ENCODE data around the gene PITPNM3.
"Not testable (repeated sequence)": the region's sequence is repeated elsewhere in the genome, so short reads cannot be mapped to it uniquely, and the experiment has no call there.

PITPNM3 gene

DNA sequence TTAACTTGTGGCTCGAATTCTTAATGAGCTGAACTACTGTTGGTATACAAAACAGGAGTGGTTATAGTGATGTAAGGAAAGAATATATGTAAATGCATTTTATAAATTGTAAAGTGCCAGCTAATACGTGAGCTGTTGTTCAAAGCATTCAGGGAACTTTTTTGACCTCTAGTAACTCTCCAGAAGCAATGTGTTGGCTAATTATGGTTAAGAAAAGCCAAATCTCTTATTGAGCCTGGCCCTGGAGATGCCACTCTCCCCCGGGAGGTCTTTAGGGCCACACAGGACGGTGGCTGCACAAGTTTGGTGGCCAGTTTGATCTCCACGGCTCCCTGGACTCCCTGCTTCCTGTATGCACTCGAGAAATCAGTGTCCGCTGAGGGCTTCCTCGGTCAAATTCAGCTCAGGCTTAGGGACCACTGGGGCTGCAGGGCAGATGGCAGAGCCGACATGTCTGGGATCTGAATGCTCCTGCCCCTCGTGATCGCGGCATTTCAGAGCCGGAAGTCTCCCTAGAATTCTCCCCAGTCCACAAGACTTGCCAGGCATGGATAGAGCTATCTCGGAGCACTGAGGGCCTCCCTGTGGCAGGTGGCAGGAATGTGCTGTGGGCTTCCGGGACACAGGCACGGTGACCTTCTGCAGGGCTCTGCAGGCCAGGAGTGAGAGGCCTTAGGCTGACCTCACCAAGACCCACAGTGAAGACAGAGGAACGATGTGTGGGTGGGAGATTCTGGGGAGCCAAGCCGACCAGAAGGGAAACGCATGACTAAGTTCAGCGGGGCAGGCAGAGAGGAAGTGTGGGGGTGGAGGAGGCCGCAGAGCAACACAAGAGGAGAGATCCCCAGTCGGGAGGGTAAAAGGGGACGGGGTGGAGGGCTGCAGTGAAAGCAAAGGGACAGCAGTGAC, 18.6 kb upstream of the PITPNM3 start:
- no peak for DNase-seq

DNA sequence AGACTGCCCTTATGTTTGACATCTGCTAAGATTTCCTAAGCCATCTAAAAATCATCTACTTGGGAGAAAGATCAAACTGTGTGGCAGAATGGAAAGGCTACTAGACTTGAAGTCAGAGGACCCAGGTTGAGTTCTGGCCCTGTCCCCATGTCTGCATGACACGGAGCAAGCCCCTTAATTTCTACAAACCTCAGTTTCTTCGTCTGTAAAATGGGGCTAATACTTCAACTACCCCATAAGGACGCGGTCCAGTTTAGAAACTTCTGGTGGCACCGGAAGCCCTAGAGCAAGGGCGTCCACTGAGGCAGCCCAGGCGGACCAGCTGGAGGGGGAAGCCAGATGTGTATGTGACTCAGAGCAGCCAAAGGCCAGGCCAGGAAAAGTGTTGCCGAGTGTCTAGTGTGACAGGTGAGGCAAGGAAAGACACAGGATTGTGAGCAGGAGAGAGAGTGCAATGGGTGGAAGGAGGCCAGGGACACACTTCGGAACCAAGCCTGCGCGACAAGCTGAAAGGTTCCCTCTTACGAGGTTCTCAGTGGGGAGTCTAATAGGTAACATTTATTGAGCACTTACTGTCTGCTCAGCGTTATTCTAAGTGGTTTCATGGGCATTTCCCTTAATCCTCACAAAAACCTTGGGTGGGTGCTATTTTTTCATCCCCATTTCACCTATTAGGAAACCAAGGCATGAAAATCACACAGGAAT, 17.8 kb upstream of the PITPNM3 start:
- no peak for DNase-seq

GRCh38 chr17:6573495-6573894, 17.1 kb upstream of the PITPNM3 start:
- not testable (repeated sequence) for DNase-seq

DNA sequence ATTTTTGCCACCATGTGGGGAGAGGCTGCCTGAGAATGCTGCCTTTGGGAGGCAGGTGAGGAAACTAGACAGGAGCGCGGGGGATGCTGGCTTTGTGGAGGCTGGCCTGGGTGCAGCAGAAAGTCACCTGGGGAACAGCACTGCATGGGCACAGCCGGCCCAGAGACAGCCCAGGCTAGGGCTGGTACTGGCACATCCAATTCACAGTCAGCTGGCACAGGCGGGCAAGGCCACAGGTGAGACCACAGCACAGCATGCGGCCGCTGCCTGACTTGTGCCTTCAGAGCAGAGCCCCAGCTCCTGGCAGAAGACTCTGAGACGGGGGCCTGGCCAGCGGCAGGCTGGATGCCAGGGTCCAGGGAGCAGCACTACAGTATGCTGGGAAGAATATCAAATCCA, 16.6 kb upstream of the PITPNM3 start:
- no peak for DNase-seq

DNA sequence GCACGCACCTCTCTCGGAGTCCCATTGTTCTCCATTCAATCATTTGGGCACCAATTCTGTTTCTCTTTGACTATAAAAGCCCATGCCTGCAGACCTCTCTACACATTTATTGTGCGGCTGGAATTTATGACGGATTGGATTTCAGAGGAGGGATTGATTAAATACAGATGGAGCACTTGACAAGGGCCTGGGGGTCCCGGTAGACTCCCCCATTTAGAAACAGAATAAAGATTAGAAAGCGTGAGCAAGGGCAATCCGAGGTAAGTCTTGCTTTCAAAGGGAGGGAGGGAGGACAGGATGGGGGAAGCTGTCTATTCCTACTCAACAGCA, 15.1 kb upstream of the PITPNM3 start:
- peak in 1 of 3 experiments; percentile 42 for DNase-seq

GRCh38 chr17:6570731-6571451, 14.5 kb upstream of the PITPNM3 start:
- peak in 2 of 3 experiments; percentile 8 to 15 for DNase-seq

GRCh38 chr17:6569370-6570285, 13.3 kb upstream of the PITPNM3 start:
- DNase-seq: no peak

GRCh38 chr17:6568184-6568758, 11.9 kb upstream of the PITPNM3 start:
- no peak for DNase-seq

- no peak for DNase-seq
Measured at GRCh38 chr17:6567528-6568183, 11.3 kb upstream of the PITPNM3 start.

DNA sequence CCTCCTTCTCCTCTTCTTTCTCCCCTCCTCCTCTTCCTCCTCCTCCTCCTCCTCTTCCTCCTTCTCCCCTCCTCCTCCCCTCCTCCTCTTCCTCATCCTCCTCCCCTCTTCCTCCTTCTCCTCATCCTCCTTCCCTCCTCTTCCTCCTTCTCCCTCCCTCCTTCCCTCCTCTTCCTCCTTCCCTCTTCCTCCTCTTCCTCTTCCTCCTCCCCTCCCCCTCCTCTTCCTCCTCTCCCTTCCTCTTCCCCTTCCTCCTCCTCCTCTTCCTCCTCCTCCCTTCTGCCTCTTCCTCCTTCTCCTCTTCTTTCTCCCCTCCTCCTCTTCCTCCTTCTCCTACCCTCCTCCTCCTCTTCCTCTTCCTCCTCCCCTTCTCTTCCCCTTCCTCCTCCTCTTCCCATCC, 5.1 kb upstream of the PITPNM3 start:
- DNase-seq: no peak

- no peak for DNase-seq
Measured at GRCh38 chr17:6560496-6560895, 4.1 kb upstream of the PITPNM3 start.

DNA sequence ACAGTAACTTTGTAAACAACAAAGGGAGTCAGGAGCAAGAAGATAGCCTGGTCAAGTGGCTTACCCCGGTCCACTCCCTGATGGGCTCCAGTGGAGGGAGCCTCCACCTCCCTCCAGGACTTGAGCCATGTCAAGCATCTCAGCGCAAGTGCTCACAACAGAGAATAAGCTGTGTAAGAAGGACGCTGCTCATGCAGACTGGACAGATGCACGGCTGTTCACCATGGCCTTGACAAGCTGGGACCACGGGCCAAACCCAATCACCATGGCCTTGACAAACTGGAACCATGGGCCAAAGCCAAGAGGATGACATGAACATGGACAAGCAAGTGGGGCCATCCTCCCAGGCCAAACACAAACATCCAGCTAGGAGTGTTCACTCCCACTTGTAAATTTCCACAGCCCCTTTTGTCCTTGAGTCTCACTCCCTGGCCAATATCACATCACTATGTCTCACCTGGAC, 3.4 kb upstream of the PITPNM3 start:
- no peak for DNase-seq

DNA sequence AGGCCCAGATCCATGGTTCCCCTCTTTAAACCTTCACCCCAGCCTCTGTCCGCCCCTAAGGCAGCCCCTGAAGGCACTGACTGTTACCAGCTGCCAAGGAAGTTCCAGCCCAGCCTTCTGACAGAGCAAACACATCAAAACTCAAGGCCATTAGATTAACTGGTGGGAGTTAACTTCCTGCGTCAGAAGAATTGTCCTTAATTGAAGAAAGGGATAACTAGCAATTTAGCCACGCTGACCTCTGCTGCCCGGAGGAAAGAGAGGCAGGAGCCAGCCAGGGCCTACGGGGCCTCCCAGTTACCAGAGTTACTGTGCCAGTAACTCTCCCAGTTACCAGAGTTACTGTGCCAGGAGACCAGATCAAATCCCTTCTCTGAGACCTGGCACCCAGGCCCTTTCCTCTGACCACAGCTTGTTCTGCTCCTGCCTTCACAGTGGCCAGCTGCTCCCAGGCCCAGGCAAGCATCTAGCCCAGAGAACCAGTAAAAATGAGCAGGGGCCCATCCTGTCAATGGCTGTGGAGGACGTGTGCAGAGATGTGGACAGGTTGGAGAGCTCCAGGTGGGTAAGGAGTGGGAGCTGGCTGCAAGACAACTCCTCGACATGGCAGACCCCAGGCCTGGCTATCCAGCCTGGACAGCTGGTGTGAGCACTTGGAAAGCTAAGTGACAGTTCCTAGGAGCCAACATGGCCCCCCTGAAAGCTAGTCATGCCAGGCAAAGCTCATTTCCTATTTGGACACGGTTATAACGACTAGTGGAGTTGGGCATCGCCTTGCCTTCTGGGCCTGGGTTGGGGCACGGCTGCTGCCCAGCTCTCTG, 2.8 kb upstream of the PITPNM3 start:
- DNase-seq: peak in 1 of 3 experiments; percentile 3

GRCh38 chr17:6558276-6558675, 1.9 kb upstream of the PITPNM3 start:
- no peak for DNase-seq

DNA sequence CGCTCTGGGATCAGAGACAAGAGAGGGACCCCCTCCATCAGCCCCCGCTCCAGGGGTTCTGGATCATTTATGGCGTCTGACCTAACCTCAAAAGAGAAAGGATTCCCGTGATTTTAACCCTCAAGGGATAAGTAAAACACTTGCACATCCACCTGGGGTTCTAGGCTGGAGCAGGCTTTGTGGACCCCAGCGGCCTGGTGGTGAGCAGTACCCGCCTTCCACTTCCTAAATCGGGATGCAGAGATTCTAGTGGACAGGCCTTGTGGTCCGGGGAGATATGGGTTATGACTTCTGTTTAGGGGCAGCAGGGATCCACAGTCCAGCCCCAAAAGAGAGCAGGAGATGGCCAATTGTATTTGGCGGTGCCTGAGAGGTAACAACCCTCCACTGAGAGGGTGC, 684 bp upstream of the PITPNM3 start:
- DNase-seq: peak in 1 of 3 experiments; percentile 22

DNA sequence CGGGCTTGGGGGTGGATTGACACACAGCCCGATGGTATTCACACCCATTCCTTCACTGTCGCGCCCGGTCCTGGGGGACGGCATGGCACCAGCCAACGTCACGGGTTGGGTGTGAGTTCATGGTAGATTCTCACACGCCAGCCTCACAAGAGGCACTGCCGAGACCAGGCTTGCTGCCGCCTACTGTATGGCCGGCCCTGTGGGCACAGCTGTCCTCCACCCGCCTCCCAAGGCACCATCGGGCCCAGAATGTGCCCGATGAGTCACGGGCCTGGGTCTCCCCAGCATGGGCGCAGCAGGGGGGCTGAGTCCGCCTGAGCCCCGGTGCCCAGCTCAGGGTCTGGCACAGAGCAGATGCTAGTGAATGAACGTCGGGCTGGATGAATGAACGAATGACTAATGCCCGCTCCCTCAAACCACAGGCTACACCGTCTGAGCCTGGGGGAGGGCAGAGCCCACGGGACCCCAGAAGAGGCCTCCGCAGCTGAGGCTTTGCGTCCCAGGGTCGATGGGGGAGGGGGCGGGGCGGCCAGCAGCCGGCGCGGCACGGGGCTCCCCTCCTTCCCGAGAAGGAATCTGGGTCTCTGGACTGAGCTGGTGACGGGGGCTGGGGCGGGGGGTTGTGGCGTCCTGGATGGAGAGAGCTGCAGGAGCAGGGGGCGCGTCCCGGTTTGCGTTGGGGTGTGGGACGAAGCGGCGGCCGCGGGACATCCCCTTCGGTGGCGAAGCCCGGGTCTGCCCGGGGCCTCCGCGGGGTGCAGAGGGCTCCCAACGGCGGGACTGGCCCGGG, 829 bp downstream of the PITPNM3 start:
- DNase-seq: no peak

GRCh38 chr17:6554871-6555330, 1.5 kb downstream of the PITPNM3 start:
- DNase-seq: no peak

DNA sequence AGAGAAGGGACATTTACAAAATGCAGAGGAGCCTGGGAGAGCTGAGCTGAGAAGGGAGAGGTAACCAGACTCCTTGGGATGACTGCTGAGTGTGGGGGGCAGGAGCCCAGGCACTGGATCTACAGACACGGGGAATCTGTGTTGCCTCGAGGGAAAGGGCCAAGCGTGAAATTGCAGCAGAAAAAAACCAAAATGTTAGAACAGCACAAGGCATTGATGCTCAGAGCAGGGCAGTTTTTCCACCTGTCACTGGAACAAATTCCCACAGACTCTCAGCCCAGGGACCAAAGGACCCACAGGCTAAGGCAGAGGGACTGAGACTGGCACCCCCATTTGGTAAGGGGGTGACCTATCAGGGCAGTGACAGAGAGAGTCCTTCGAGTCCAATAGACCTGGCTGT, 2.0 kb downstream of the PITPNM3 start:
- no peak for DNase-seq

DNA sequence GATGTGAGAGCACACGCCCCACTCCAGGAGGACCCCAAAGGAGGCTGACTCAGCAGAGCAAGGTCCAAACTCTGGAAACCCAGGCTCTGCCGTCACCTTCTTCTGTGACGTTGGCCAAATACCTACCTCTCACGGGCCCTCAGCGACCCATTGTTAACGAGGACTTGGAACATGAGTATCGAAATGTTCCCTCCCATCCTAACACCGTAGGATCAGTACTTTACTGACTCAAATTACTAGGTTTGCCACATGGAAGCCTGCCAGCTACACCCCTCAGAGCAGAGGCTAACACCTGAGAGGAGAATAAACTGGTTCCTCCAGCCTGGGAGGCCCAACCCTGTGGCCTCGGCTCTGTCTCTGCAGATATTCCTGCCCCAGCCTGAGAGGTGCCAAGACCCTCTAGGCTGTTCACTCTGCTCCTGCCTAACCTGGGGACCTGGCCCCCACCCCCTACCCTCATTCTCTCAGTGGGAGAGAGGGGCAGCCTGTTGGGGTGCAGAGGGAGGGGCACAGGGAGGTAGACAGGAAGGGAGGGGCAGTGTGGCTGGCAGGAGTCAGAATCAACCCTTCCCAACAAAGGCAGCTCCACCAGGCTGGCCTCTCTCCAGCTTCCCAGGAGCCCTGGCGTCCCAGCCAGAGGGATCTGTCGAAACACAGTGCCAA, 4.4 kb downstream of the PITPNM3 start:
- peak in 2 of 3 experiments; percentile 2 to 38 for DNase-seq

All from NCI-H1417 (cell line).